ENCODE measurements around the gene YPEL5. TPM values are rescaled to one million over a fixed set of nuclear protein-coding genes. Genes with fewer than 3 reads are reported as not detected.

Gene YPEL5
- total and polyA plus RNA-seq, 10 of the 15 experiments (the other 5 are each of a cell fraction or from before 2014, with no cell fraction given): 18.8 to 47.3 (median 21.7) TPM

- TF ChIP-seq IRF3 (IDR thresholded peaks at IDR 0.05) (no peak), POLR2AphosphoS5 (IDR thresholded peaks at IDR 0.05; ENCODE audit: low read length) (peak; percentile 58), LARP7 (IDR thresholded peaks at IDR 0.05) (peak; percentile 86; the same call in 1 of the 2 replicates), BCL3 (IDR thresholded peaks at IDR 0.05; ENCODE audit: borderline replicate concordance, insufficient read depth, low read depth, low read length, poor library complexity, severe bottlenecking) (no peak), HDAC6 (IDR thresholded peaks at IDR 0.05; ENCODE audit: unreplicated experiment) (no peak), NFIC (IDR thresholded peaks at IDR 0.05; ENCODE audit: low read depth, low read length) (no peak), HDAC2 (IDR thresholded peaks at IDR 0.05) (no peak), STAT1 (conservative IDR thresholded peaks at IDR 0.05) (no peak), ELK1 (IDR thresholded peaks at IDR 0.05; ENCODE audit: low read depth, low read length) (no peak), IKZF2 (IDR thresholded peaks at IDR 0.05) (no peak), NKRF (conservative IDR thresholded peaks at IDR 0.05) (no peak; the same call in 1 of the 2 replicates), MYB (IDR thresholded peaks at IDR 0.05; ENCODE audit: borderline replicate concordance, low read depth, low read length) (no peak), CREM (IDR thresholded peaks at IDR 0.05; ENCODE audit: low read depth) (no peak), CBX3 (IDR thresholded peaks at IDR 0.05; ENCODE audit: borderline replicate concordance, low read depth) (no peak), POLR2A (IDR thresholded peaks at IDR 0.05; ENCODE audit: low read depth, low read length) (peak; percentile 44; the same call in 1 of the 2 replicates), CEBPB (IDR thresholded peaks at IDR 0.05; ENCODE audit: borderline replicate concordance in 1 of 2, low read depth in 2 of 2, low read length in 2 of 2) (no peak), FOXK2 (IDR thresholded peaks at IDR 0.05) (no peak), TCF3 (IDR thresholded peaks at IDR 0.05; ENCODE audit: borderline replicate concordance, insufficient read depth, low read depth, low read length) (0 out of 2 replicates have a peak, but pooled peaks have one; percentile 0), SMARCA5 (IDR thresholded peaks at IDR 0.05) (peak; percentile 71; the same call in 1 of the 2 replicates), IRF5 (IDR thresholded peaks at IDR 0.05; ENCODE audit: borderline replicate concordance) (no peak), YY1 (IDR thresholded peaks at IDR 0.05; ENCODE audit: low read depth, low read length) (no peak)
These were observed 448 bp downstream of the YPEL5 start (continued) for GRCh38 chr2:30147196-30147714.

All from GM12878 (cell line).